SK-N-MC (cell line): ENCODE results near the gene TBC1D10B.

Experiments used
- EZH2 ChIP-seq: fragments of 200-600 bp; sonication (generic); IDR thresholded peaks from one replicate; pipeline ENCODE4 v1.6.1; 2017; ENCODE audit warnings: antibody characterized with exemption
- FOXP2 ChIP-seq: optimal IDR thresholded peaks from 2 replicates; pipeline ENCODE3; 2011; ENCODE audit warnings: mild to moderate bottlenecking, moderate library complexity; ENCODE audit not compliant: insufficient read depth; ENCODE audit errors: extremely low read length, control extremely low read depth
- POLR2AphosphoS5 ChIP-seq: IDR thresholded peaks from 2 replicates; pipeline ENCODE4 v1.6.1; 2012; ENCODE audit warnings: mild to moderate bottlenecking, low read depth, low read length, borderline replicate concordance

GRCh38 chr16:30407804-30408534 lies 37.7 kb upstream of the TBC1D10B start:
- TF ChIP-seq EZH2 (no peak), POLR2AphosphoS5 (no peak), FOXP2 (no peak)
